Fibroblast of mammary gland (primary cell): Measurements from ENCODE around the gene ERCC1.
A peak's percentile ranks its signal among the peaks of the same experiment; 100 is the strongest.

Experiments
- DNase-seq: peaks from one replicate; pipeline ENCODE4 v3.0.0-alpha.2; 2010; ENCODE audit warnings: low read depth
- H3K4me3 ChIP-seq: 2 replicates; pipeline ENCODE4 v1.5.1; 2011; ENCODE audit warnings: low read depth, mild to moderate bottlenecking, low read length, moderate library complexity; ENCODE audit not compliant: control insufficient read depth
- TF ChIP-seq, protein P1 (sequence below): conservative IDR thresholded peaks from 2 replicates; pipeline ENCODE4 v1.5.1; 2011; ENCODE audit warnings: low read depth, low read length, inconsistent platforms; ENCODE audit not compliant: control insufficient read depth, insufficient read depth

The ERCC1 gene

GRCh38 chr19:45395821-45396617, 27.7 kb downstream of the ERCC1 start:
- no peak for DNase-seq
- TF ChIP-seq, protein P1, sequence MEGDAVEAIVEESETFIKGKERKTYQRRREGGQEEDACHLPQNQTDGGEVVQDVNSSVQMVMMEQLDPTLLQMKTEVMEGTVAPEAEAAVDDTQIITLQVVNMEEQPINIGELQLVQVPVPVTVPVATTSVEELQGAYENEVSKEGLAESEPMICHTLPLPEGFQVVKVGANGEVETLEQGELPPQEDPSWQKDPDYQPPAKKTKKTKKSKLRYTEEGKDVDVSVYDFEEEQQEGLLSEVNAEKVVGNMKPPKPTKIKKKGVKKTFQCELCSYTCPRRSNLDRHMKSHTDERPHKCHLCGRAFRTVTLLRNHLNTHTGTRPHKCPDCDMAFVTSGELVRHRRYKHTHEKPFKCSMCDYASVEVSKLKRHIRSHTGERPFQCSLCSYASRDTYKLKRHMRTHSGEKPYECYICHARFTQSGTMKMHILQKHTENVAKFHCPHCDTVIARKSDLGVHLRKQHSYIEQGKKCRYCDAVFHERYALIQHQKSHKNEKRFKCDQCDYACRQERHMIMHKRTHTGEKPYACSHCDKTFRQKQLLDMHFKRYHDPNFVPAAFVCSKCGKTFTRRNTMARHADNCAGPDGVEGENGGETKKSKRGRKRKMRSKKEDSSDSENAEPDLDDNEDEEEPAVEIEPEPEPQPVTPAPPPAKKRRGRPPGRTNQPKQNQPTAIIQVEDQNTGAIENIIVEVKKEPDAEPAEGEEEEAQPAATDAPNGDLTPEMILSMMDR: no peak
- no peak overlapping the region for H3K4me3 ChIP-seq

- TF ChIP-seq, protein P1: no peak
- H3K4me3 ChIP-seq: no peak overlapping the region
These were observed 31.6 kb downstream of the ERCC1 start for GRCh38 chr19:45391871-45392665.

GRCh38 chr19:45391346-45391745, 32.4 kb downstream of the ERCC1 start:
- H3K4me3 ChIP-seq: no peak overlapping the region
- TF ChIP-seq, protein P1: no peak
- DNase-seq: peak; percentile 29

More at GRCh38 chr19:45391871-45392665, 31.6 kb downstream of the ERCC1 start:
- DNase-seq: no peak

DNA sequence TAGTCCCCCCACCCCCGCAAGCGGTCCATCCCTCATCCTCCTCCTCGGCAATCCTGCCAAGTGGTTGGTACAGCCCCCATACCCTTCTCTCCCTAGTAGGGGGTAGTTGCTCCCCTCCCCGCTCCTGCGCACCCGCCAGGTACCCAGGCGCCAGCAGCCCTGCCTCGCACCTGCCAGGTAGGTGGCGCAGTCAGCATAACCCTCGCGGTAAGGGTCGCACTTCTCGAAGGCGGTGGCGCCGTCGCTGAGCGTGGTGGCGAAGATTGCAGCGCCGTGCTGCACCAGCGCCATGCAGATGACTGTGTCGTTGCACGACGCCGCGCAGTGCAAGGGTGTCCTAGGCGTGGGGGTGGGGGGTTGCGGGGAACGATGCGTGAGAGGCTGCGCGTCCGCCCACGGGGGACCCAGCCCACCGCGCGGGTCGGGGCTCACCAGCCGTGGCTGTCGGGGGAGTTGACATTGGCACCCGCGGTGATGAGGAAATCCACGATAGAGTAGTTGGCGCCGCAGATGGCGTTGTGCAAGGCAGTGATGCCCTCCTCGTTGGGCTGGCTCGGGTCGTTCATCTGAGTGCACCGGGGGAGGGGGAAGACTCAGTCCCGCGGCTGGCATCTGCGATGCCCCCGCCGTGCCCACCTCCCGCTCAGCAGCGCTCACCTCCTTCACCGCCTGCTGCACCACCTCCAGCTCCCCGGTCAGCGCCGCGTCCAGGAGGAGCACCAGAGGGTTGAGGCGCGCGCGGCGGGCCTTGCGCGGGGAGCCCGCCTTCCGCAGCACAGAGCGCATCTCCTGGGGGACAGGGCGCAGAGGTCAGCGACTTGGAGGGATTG, 38.1 kb downstream of the ERCC1 start:
- no peak for DNase-seq
- H3K4me3 ChIP-seq: no peak overlapping the region
- TF ChIP-seq, protein P1: no peak

DNA sequence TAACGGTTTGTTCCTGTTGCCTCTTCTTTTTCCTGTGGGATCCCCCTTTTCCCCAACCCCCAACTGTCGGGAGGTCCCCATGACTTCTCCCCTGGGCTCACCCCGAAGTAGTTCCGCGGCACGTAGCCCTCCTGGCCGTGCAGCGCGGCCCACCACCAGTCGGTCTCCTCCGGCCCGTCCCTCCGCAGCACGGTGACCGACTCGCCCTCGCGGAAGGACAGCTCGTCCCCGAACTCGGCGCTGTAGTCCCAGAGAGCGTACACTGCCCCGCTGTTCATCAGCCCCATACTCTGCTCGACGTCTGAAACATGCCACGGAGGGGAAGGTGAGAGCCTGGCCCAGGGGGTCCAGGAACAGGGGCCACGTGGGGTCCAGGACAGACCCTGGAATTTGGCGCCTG, 41.3 kb downstream of the ERCC1 start:
- no peak for DNase-seq
- TF ChIP-seq, protein P1: no peak
- no peak overlapping the region for H3K4me3 ChIP-seq

GRCh38 chr19:45380107-45380506, 43.6 kb downstream of the ERCC1 start:
- DNase-seq: no peak
- no peak overlapping the region for H3K4me3 ChIP-seq
- TF ChIP-seq, protein P1: no peak
